ENCODE data around the gene SLC6A3.

- TF ChIP-seq POLR2A (IDR thresholded peaks at IDR 0.05; ENCODE audit: extremely low read depth, insufficient read length) (no peak), CTCF (IDR thresholded peaks at IDR 0.05; ENCODE audit: low read depth, low read length) (no peak), MYC (IDR thresholded peaks at IDR 0.05; ENCODE audit: low read depth, low read length) (no peak)
These were observed 29.8 kb upstream of the SLC6A3 start for GRCh38 chr5:1474866-1475543.
